ENCODE results near the gene BARD1. TPM values are rescaled to one million over a fixed set of nuclear protein-coding genes. Genes with fewer than 3 reads are reported as not detected.

The BARD1 gene
- total and polyA plus RNA-seq, 8 donors, result 1.4 to 6.5 (median 4.4) TPM

- no peaks in the 10 kb centered on the region for H3K27me3 ChIP-seq
- H3K9me3 ChIP-seq, result no peaks in the 10 kb centered on the region
- DNase-seq, result no peak
- intact Hi-C loops (cut with DNase I), result no loop called here
- H3K4me1 ChIP-seq, result peaks cover 0 to 8% (median 0%) of the 10 kb centered on the region in 3 donors
- FAIRE-seq, result no peak
- TF ChIP-seq CTCF (IDR thresholded peaks at IDR 0.05), result no peak
- no peaks in the 10 kb centered on the region for H3K36me3 ChIP-seq
- WGBS, 2 donors, result 0% methylated on average over 1 of the region's 1 CpG
- no peak for ATAC-seq
- H3K4me3 ChIP-seq, result no peak overlapping the region
- H3K27ac ChIP-seq, result no peak overlapping the region
Observed at GRCh38 chr2:214715025-214715424, 94.5 kb downstream of the BARD1 start.

DNA sequence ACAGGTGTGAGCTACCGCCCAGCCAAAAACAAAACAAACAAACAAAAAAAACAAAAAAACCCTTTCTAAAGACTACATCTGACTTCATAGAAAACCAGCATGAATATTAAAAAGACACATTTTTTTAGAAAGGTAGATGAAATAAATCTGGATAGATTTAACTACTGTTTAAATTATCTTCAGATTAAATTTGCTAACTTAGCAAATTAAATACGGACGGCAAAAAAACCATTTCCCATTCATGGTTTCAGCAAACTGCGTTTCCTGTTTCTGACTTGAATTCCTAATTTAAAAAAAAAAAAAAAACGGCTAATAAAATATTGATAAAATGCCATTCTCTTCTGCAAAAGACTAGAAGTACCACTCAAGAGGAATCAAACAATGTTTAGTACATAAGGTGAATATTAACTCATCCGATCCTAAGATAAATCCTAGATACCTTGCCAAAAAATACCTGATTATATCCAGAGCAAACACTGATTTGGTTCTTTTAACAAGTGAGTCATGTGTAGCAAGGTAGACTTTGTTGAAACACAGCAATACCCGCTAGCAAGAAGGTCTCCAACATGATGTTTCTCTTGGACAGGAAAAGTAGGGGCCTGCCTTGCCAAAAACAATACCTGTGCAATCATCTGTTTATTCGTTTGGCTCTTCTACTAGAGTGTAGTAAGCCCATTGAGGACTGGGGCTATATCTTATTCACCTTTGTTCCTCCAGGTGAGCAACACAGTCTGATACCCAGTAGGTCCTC lies 96.2 kb downstream of the BARD1 start:
- peak; percentile 97 to 99 (median 98) for ATAC-seq
- WGBS, 2 donors, result 18 to 23% methylated on average over 8 of the region's 8 CpGs
- DNase-seq, result peak in 4 of 6 donors; percentile 17 to 72 (median 44)

GRCh38 chr2:214710729-214711128 lies 98.8 kb downstream of the BARD1 start:
- no peaks in the 10 kb centered on the region for H3K9me3 ChIP-seq
- no peak for TF ChIP-seq CTCF (IDR thresholded peaks at IDR 0.05)
- intact Hi-C loops (cut with DNase I), result no loop called here
- ATAC-seq (no peak), DNase-seq (no peak), FAIRE-seq (no peak)
- no peak overlapping the region for H3K4me3 ChIP-seq
- WGBS, 2 donors, result 89 to 98% methylated on average over 2 of the region's 2 CpGs
- no peak overlapping the region for H3K27ac ChIP-seq
- H3K4me1 ChIP-seq, result peaks cover 3 to 15% (median 12%) of the 10 kb centered on the region in 3 donors
- H3K36me3 ChIP-seq, result no peaks in the 10 kb centered on the region
- H3K27me3 ChIP-seq, result no peaks in the 10 kb centered on the region

More for the DNA sequence above, 96.2 kb downstream of the BARD1 start:
- TF ChIP-seq CTCF (IDR thresholded peaks at IDR 0.05), result no peak
- no peak for FAIRE-seq
- Histone ChIP-seq H3K27ac (no peak overlapping the region), H3K4me3 (no peak overlapping the region), H3K36me3 (no peaks in the 10 kb centered on the region), H3K4me1 (peaks cover 0 to 8% (median 0%) of the 10 kb centered on the region in 3 donors), H3K27me3 (no peaks in the 10 kb centered on the region), H3K9me3 (no peaks in the 10 kb centered on the region)
- intact Hi-C loops (cut with DNase I), result no loop called here

DNA sequence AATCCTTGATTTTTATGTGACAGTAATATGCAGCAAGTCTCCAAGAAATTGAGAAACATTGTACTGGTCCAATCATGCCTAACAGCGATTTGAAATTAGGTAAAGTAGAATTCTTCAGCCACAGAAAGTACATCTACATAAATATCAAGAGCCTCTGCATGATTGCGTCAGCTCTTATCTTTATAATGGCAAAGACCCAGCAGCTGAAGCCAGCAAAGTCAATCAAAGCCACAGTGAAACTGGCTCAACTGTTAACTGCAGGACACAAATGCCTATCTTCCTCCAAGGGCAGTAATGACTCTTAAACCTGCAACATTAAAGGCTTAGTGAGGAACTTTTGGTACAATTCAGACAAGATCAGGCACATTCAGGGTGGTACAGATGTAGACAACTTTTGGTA lies 102.5 kb downstream of the BARD1 start:
- Histone ChIP-seq H3K36me3 (no peaks in the 10 kb centered on the region), H3K9me3 (no peaks in the 10 kb centered on the region), H3K4me1 (peaks cover 3 to 12% (median 7%) of the 10 kb centered on the region in 3 donors), H3K4me3 (no peak overlapping the region), H3K27me3 (no peaks in the 10 kb centered on the region), H3K27ac (no peak overlapping the region)
- intact Hi-C loops (cut with DNase I), result no loop called here
- FAIRE-seq (no peak), DNase-seq (peak in 3 of 6 donors; percentile 32 to 57 (median 32)), ATAC-seq (peak; percentile 84 to 96 (median 93))
- no peak for TF ChIP-seq CTCF (IDR thresholded peaks at IDR 0.05)
- 4 to 8% methylated on average over 2 of the region's 2 CpGs for WGBS, 2 donors

DNA sequence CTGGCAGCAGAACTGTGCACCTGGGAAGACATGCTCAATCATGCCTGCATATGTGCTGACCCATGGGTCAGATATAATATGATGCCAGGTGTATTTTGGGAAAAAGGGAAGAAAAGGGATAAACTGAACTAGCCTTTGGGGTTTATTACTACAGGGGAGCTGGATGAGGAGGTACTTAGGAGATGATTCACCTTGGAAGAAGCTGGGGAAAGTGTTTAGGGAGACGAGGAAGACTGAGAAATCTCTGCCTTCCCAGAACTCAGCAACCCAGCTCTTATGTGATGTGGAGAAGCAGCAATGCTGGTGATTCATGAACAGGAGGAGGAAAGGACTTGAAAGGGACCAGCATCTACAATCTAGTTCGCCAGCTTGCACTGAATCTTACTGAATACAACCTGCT lies 110.2 kb downstream of the BARD1 start:
- Histone ChIP-seq H3K27ac (no peak overlapping the region), H3K4me1 (no peaks in the 10 kb centered on the region), H3K36me3 (no peaks in the 10 kb centered on the region), H3K4me3 (no peak overlapping the region), H3K27me3 (no peaks in the 10 kb centered on the region), H3K9me3 (no peaks in the 10 kb centered on the region)
- DNase-seq (no peak), FAIRE-seq (no peak), ATAC-seq (no peak)
- intact Hi-C loops (cut with DNase I), result no loop called here
- 29 to 37% methylated on average over 2 of the region's 2 CpGs for WGBS, 2 donors
- no peak for TF ChIP-seq CTCF (IDR thresholded peaks at IDR 0.05)

All from pancreas (tissue), 10 donors.